ENCODE data around the gene FGD1. TPM values are rescaled to one million over a fixed set of nuclear protein-coding genes. Genes with fewer than 3 reads are reported as not detected.

Gene FGD1
- total RNA-seq, 4 donors from 2014 or later, result 0.98 to 1.1 (median 1.0) TPM

- Histone ChIP-seq H3K4me3 (no peak overlapping the region), H3K4me1 (no peaks in the 10 kb centered on the region), H3K27me3 (no peaks in the 10 kb centered on the region), H3K9me3 (no peaks in the 10 kb centered on the region), H3K36me3 (no peaks in the 10 kb centered on the region), H3K27ac (no peak overlapping the region)
- in situ Hi-C loops (cut with MboI; ENCODE audit: low sequenced_read_pairs in 4 of 4) (loop anchor here in 1 of 4 donors (10.0 kb wide), 1 partner anchor 87 kb away; the partner anchor contains the start of gene GNL3L), intact Hi-C loops (cut with DNase I; ENCODE audit: low total_unique reads) (no loop called here)
- TF ChIP-seq POLR2A (IDR thresholded peaks at IDR 0.05) (no peak), CTCF (IDR thresholded peaks at IDR 0.05 in 4 of 5, conservative IDR thresholded peaks at IDR 0.05 in 1 of 5) (no peak)
- DNase-seq (no peak), ATAC-seq (no peak)
Observed at GRCh38 chrX:54447461-54447860, 48.6 kb downstream of the FGD1 start.

GRCh38 chrX:54446084-54446483, 50.0 kb downstream of the FGD1 start:
- intact Hi-C loops (cut with DNase I; ENCODE audit: low total_unique reads) (no loop called here), in situ Hi-C loops (cut with MboI; ENCODE audit: low sequenced_read_pairs in 4 of 4) (loop anchor here in 1 of 4 donors (10.0 kb wide), 1 partner anchor 89 kb away; the partner anchor contains the start of gene GNL3L)
- DNase-seq, result no peak
- Histone ChIP-seq H3K27ac (no peak overlapping the region), H3K27me3 (no peaks in the 10 kb centered on the region), H3K9me3 (no peaks in the 10 kb centered on the region), H3K36me3 (no peaks in the 10 kb centered on the region), H3K4me3 (no peak overlapping the region), H3K4me1 (peaks cover 4 to 11% of the 10 kb centered on the region in 2 donors)
- TF ChIP-seq CTCF (IDR thresholded peaks at IDR 0.05 in 4 of 5, conservative IDR thresholded peaks at IDR 0.05 in 1 of 5) (no peak), POLR2A (IDR thresholded peaks at IDR 0.05) (no peak)
- ATAC-seq, result no peak

- intact Hi-C loops (cut with DNase I; ENCODE audit: low total_unique reads) (loop anchor here (5.0 kb wide), 2 partner anchors 262 to 1273 kb away; partner anchors contain the start of genes FAM120C and RRAGB), in situ Hi-C loops (cut with MboI; ENCODE audit: low sequenced_read_pairs in 4 of 4) (loop anchor here in 1 of 4 donors (10.0 kb wide), 1 partner anchor 90 kb away; the partner anchor contains the start of gene GNL3L)
- Histone ChIP-seq H3K4me3 (no peak overlapping the region), H3K4me1 (peaks cover 6 to 12% of the 10 kb centered on the region in 2 donors), H3K27me3 (no peaks in the 10 kb centered on the region), H3K36me3 (no peaks in the 10 kb centered on the region), H3K9me3 (no peaks in the 10 kb centered on the region), H3K27ac (no peak overlapping the region)
- ATAC-seq (no peak), DNase-seq (no peak)
- TF ChIP-seq CTCF (IDR thresholded peaks at IDR 0.05 in 4 of 5, conservative IDR thresholded peaks at IDR 0.05 in 1 of 5), result no peak
- TF ChIP-seq POLR2A (IDR thresholded peaks at IDR 0.05), result no peak
Observed at GRCh38 chrX:54444752-54445151, 51.3 kb downstream of the FGD1 start.

GRCh38 chrX:54442790-54443189, 53.2 kb downstream of the FGD1 start:
- intact Hi-C loops (cut with DNase I; ENCODE audit: low total_unique reads) (loop anchor here (5.0 kb wide), 2 partner anchors 260 to 1275 kb away; partner anchors contain the start of genes FAM120C and RRAGB), in situ Hi-C loops (cut with MboI; ENCODE audit: low sequenced_read_pairs in 4 of 4) (loop anchor here in 1 of 4 donors (10.0 kb wide), 1 partner anchor 92 kb away; the partner anchor contains the start of gene GNL3L)
- DNase-seq (no peak), ATAC-seq (no peak)
- Histone ChIP-seq H3K4me3 (no peak overlapping the region), H3K27me3 (no peaks in the 10 kb centered on the region), H3K9me3 (no peaks in the 10 kb centered on the region), H3K36me3 (no peaks in the 10 kb centered on the region), H3K27ac (no peak overlapping the region), H3K4me1 (peaks cover 6 to 14% of the 10 kb centered on the region in 2 donors)
- TF ChIP-seq CTCF (IDR thresholded peaks at IDR 0.05 in 4 of 5, conservative IDR thresholded peaks at IDR 0.05 in 1 of 5) (no peak), POLR2A (IDR thresholded peaks at IDR 0.05) (no peak)

Measured in gastrocnemius medialis (tissue), 4 donors.